K562 (cell line): ENCODE results near the gene ARID5B. TPM values are rescaled to one million over a fixed set of nuclear protein-coding genes. Genes with fewer than 3 reads are reported as not detected.

Experiments used
- ATAC-seq: fragments of 200-7000 bp; cut with Tn5 transposase; 3 replicates; pipeline ENCODE4 v1.9.1; 2020; ENCODE audit warnings: moderate library complexity
- BruUV-seq: library from RNA; stranded (reverse); fragments of 400-500 nt; replicated peaks from 2 replicates; lab custom pipeline; 2021; lab: Mats Ljungman, UMichigan
- CTCF ChIA-PET: fragments of 300-600 bp; formaldehyde crosslinking; extraction: SDS; loops from one replicate; lab custom pipeline; 2021; ENCODE audit warnings: low intra/inter-chr PET ratio; lab: Yijun Ruan, JAX
- POLR2A ChIA-PET: fragments of 300-600, 350-650 bp; sonication (Branson Sonifier 250); formaldehyde crosslinking; extraction: SDS; loops from one replicate; lab custom pipeline; 2021; ENCODE audit warnings: antibody characterized with exemption, inconsistent platforms; lab: Yijun Ruan, JAX
- DNase-seq, 4 experiments: peaks; one replicate each; pipeline versions ENCODE4 v3.0.0 to v3.0.0-alpha.2; 2011 to 2018; ENCODE audit warnings: low spot score in 3 of 4, mixed read lengths in 3 of 4; ENCODE audit errors: extremely low read depth in 1 of 4
- FAIRE-seq: peaks from 2 replicates; lab custom pipeline; 2011; peaks lifted over from hg19 to GRCh38; lab: Jason Lieb, UNC
- H2AFZ ChIP-seq: 2 replicates; pipeline ENCODE4 v1.6.0; 2011; ENCODE audit warnings: low read depth, low read length, control low read depth, inconsistent platforms
- H3K27ac ChIP-seq: fragments of 200-600 bp; 3 replicates; pipeline ENCODE4 v1.8.0; 2011; ENCODE audit warnings: low read depth, mild to moderate bottlenecking, control low read depth, inconsistent platforms, low read length, moderate library complexity, mixed read lengths; ENCODE audit errors: extremely low read depth
- H3K27me3 ChIP-seq, 2 experiments: fragments of 300-600 bp in 1 of 2; 2 replicates in 1 of 2; 3 replicates in 1 of 2; pipeline versions ENCODE4 v1.6.0 to v1.8.0; 2011; ENCODE audit warnings: inconsistent platforms in 2 of 2, low read length in 2 of 2, mild to moderate bottlenecking in 1 of 2, mixed read lengths in 1 of 2, moderate library complexity in 1 of 2; ENCODE audit not compliant: control insufficient read depth in 2 of 2, insufficient read depth in 2 of 2
- H3K36me3 ChIP-seq: fragments of 300-600 bp; 3 replicates; pipeline ENCODE4 v1.8.0; 2011; ENCODE audit warnings: mild to moderate bottlenecking, low read length, inconsistent platforms; ENCODE audit not compliant: control insufficient read depth, insufficient read depth
- H3K4me1 ChIP-seq, 2 experiments: fragments of 200-600 bp in 1 of 2; replicated peaks in 1 of 2; 2 replicates in 1 of 2; 3 replicates in 1 of 2; pipeline versions ENCODE4 v1.5.1 to v1.8.0; 2011; ENCODE audit warnings: inconsistent platforms in 2 of 2, low read length in 2 of 2, mild to moderate bottlenecking in 1 of 2, mixed read lengths in 1 of 2, moderate library complexity in 1 of 2; ENCODE audit not compliant: control insufficient read depth in 2 of 2, insufficient read depth in 2 of 2
- H3K4me2 ChIP-seq: 2 replicates; pipeline ENCODE4 v1.6.1; 2011; ENCODE audit warnings: low read length, control low read depth, inconsistent platforms, mixed read lengths; ENCODE audit not compliant: insufficient read depth
- H3K4me3 ChIP-seq: fragments of 200-600 bp; sonication (generic), shearing (Covaris generic); 2 replicates; pipeline ENCODE4 v1.5.1; 2016; ENCODE audit warnings: control low read depth, inconsistent platforms
- H3K79me2 ChIP-seq: fragments of 200-600 bp; 3 replicates; pipeline ENCODE4 v1.8.0; 2011; ENCODE audit warnings: low read length, inconsistent platforms; ENCODE audit not compliant: control insufficient read depth, insufficient read depth
- H3K9ac ChIP-seq, 2 experiments: 2 replicates each; pipeline versions ENCODE4 v1.6.0 to v1.6.1; 2011; ENCODE audit warnings: low read depth in 2 of 2, low read length in 2 of 2, control low read depth in 1 of 2, inconsistent platforms in 1 of 2, mild to moderate bottlenecking in 1 of 2, mixed read lengths in 1 of 2; ENCODE audit not compliant: insufficient read depth in 1 of 2
- H3K9me1 ChIP-seq: one replicate; pipeline ENCODE4 v1.6.0; 2011; ENCODE audit warnings: inconsistent platforms, mild to moderate bottlenecking, low read length, moderate library complexity; ENCODE audit not compliant: control insufficient read depth, insufficient read depth
- H3K9me3 ChIP-seq: replicated peaks from 2 replicates; pipeline ENCODE4 v1.5.1; 2011; ENCODE audit warnings: low read depth, low read length, inconsistent platforms; ENCODE audit not compliant: control insufficient read depth, insufficient read depth
- H4K20me1 ChIP-seq: replicated peaks from 2 replicates; pipeline ENCODE4 v1.6.1; 2011; ENCODE audit warnings: low read length, inconsistent platforms, mixed read lengths; ENCODE audit not compliant: control insufficient read depth, insufficient read depth
- C11orf30 ChIP-seq: fragments of 450-650 bp; IDR thresholded peaks from 2 replicates; pipeline ENCODE4 v1.6.1; 2016; ENCODE audit warnings: low read depth, mild to moderate bottlenecking
- CHAMP1 ChIP-seq: fragments of 450-650 bp; IDR thresholded peaks from 2 replicates; pipeline ENCODE4 v1.6.1; 2016; ENCODE audit warnings: mild to moderate bottlenecking
- PPARD ChIP-seq: fragments of 250-450 bp; sonication (Bioruptor Pico); IDR thresholded peaks from 2 replicates; pipeline ENCODE4 v1.8.0; 2022; ENCODE audit warnings: inconsistent platforms, mild to moderate bottlenecking, moderate library complexity
- SRSF9 ChIP-seq: fragments of 200-400 bp; formaldehyde crosslinking; IDR thresholded peaks from 2 replicates; pipeline ENCODE4 v1.6.1; 2017; ENCODE audit warnings: low read depth, low read length, borderline replicate concordance
- ZBTB33 ChIP-seq: sonication (generic); formaldehyde crosslinking; IDR thresholded peaks from 2 replicates; pipeline ENCODE4 v1.8.1; 2023; ENCODE audit warnings: mild to moderate bottlenecking, missing genetic modification reagents
- ZNF696 ChIP-seq: fragments of 250-450 bp; sonication (Bioruptor Pico); conservative IDR thresholded peaks from 2 replicates; pipeline ENCODE4 v1.4.0; 2020; ENCODE audit warnings: mild to moderate bottlenecking, moderate library complexity
- WGBS: fragments of 100-300 bp; shearing (Covaris generic); methylation state at CpG from one replicate; pipeline ENCODE4 v1.1.6; 2016; ENCODE audit warnings: low coverage, mixed read lengths; ENCODE audit not compliant: insufficient coverage; ENCODE audit errors: missing lambda C conversion rate; 5-methylcytosine and 5-hydroxymethylcytosine counted together
- in situ Hi-C: fragments of 300-500 bp; cut with MboI; formaldehyde crosslinking; loops from 4 replicates; pipeline ENCODE4 v1.15.0; 2018; ENCODE audit warnings: inconsistent platforms, mixed read lengths
- intact Hi-C: fragments of 100-400 bp; cut with micrococcal nuclease; formaldehyde crosslinking; loops from 2 replicates; pipeline ENCODE4 v1.14.2; 2022
- polyA plus RNA-seq, 8 experiments: library from polyadenylated mRNA; depleted of rRNA in 4 of 8; stranded (reverse) in 5 of 8; unstranded in 3 of 8; fragments of >200 nt; fragmentation: Nextera tagmentation in 2 of 8; fragmentation: Illumina TruSeq in 1 of 8; extraction: Ambion mirVana in 2 of 8; extraction: Trizol in 1 of 8; gene quantifications; 2 replicates each; pipeline versions ENCODE4 v1.2.1 to v1.2.3, GENCODE V29; 2011 to 2014; ENCODE audit warnings: inconsistent platforms in 1 of 8, missing spikeins in 1 of 8
- total RNA-seq, 7 experiments: library from RNA; depleted of rRNA in 6 of 7; stranded (reverse); fragments of >200 nt in 6 of 7; fragmentation: Illumina TruSeq in 2 of 7; extraction: Trizol in 2 of 7; gene quantifications; 2 replicates each; pipeline versions ENCODE4 v1.2.1 to v1.2.3, GENCODE V29; 2011 to 2021; ENCODE audit warnings: low replicate concordance in 1 of 7

The ARID5B gene
- total and polyA plus RNA-seq, 9 of the 15 experiments (the other 6 are each of a cell fraction or from before 2014, with no cell fraction given) = 0.48 to 1.6 (median 0.80) TPM

GRCh38 chr10:61931620-61932332 lies 30.3 kb downstream of the ARID5B start (continued):
- TF ChIP-seq ZBTB33 = peak; percentile 87

DNA sequence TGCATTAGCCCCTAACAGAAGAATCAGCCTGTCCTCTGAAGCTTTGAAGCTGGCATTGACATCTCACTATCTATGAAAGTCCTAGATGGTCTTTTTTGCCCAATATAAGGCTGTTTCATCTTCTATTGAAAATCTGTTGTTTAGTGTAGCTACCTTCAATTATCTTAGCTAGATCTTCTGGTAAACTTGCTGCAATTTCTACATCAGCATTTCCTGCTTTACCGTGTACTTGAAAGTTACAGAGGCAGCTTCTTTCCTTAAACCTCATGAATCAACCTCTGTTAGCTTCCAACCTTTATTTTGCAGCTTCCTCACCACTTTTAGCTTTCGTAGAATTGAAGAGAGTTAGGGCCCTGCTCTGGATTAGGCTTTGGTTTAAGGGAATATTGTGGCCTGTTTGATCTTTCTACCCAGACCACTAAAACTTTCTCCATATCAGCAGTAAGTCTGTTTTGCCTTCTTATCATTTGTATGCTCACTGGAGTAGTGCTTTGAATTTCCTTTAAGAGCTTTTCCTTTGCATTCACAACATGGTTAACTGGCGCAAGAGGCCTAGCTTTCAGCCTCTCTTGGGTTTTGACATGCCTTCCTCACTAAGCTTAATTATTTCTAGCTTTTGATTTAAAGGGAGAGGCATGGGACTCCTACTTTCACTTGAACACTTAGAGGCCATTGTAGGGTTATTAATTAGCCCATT lies 32.5 kb downstream of the ARID5B start:
- BruUV-seq = no TSS peak
- Histone ChIP-seq H3K36me3 (no peaks in the 10 kb centered on the region), H3K27me3 (no peaks in the 10 kb centered on the region)

More for the DNA sequence above, 32.5 kb downstream of the ARID5B start:
- in situ Hi-C loops = no loop called here
- H2AFZ ChIP-seq = 0 out of 2 replicates have a peak overlapping the region, but pooled peaks have one; percentile 1
- TF ChIP-seq C11orf30 (peak; percentile 25; the same call in 1 of the 2 replicates), CHAMP1 (no peak), PPARD (CRISPR knock-in tag) (no peak), SRSF9 (no peak), ZNF696 (CRISPR knock-in tag) (no peak)
- H3K9me3 ChIP-seq = no peaks in the 10 kb centered on the region
- FAIRE-seq (no peak), ATAC-seq (no peak), DNase-seq (peak in 1 of 4 experiments; percentile 14)
- intact Hi-C loops = no loop called here
- H3K4me2 ChIP-seq = no peak overlapping the region
- no peaks in the 10 kb centered on the region for H3K9me1 ChIP-seq
- WGBS = 28% methylated on average over 3 of the region's 3 CpGs
- CTCF ChIA-PET = no interaction called here
- no peaks in the 10 kb centered on the region for H4K20me1 ChIP-seq
- no peak overlapping the region for H3K4me3 ChIP-seq
- H3K9ac ChIP-seq = no peak overlapping the region
- no peaks in the 10 kb centered on the region for H3K79me2 ChIP-seq
- POLR2A ChIA-PET = interaction anchor here (0.6 to 1.0 kb wide), 3 partner anchors 10 to 247 kb away, joined by 3 to 4 read pairs (median 3); no protein-coding TSS in a partner anchor
- H3K27ac ChIP-seq = no peak overlapping the region
- no peaks in the 10 kb centered on the region for H3K4me1 ChIP-seq
